Body of pancreas (tissue), 4 donors: ENCODE results near the gene ATP5PB. TPM values are rescaled to one million over a fixed set of nuclear protein-coding genes. Genes with fewer than 3 reads are reported as not detected.

ENCODE experiments used
- ATAC-seq: fragments of 150-250 bp; one replicate; pipeline ENCODE4 v1.9.1; 2016
- DNase-seq, 4 donors: peaks; one replicate each; pipeline ENCODE4 v3.0.0-alpha.2; 2019
- H3K27ac ChIP-seq, 4 donors: fragments of 200-600 bp; sonication (generic); 1 replicate in 3 of 4; 2 replicates in 1 of 4; pipeline versions ENCODE4 v1.5.1 to v1.6.1; 2016 to 2019; ENCODE audit warnings: mild to moderate bottlenecking in 1 of 4, mixed read lengths in 1 of 4, moderate library complexity in 1 of 4
- H3K27me3 ChIP-seq, 2 donors: fragments of 200-600 bp; sonication (generic); one replicate each; pipeline ENCODE4 v1.6.0; 2016; ENCODE audit warnings: mild to moderate bottlenecking in 1 of 2
- H3K36me3 ChIP-seq, 2 donors: fragments of 200-600 bp; sonication (generic); replicated peaks in 1 of 2; 2 replicates each; pipeline ENCODE4 v1.5.1; 2016; ENCODE audit warnings: low read depth in 2 of 2; ENCODE audit not compliant: insufficient read depth in 1 of 2
- H3K4me1 ChIP-seq: fragments of 200-600 bp; sonication (generic); one replicate; pipeline ENCODE4 v1.6.0; 2016
- H3K4me3 ChIP-seq, 2 donors: fragments of 200-600 bp; sonication (generic); 1 replicate in 1 of 2; 2 replicates in 1 of 2; pipeline ENCODE4 v1.5.1; 2016 to 2019
- H3K9me3 ChIP-seq, 3 donors: fragments of 200-600 bp; sonication (generic); 1 replicate in 2 of 3; 2 replicates in 1 of 3; pipeline ENCODE4 v1.5.1; 2016
- CTCF ChIP-seq, 7 experiments: fragments of 450-650 bp in 4 of 7; fragments of 200-600 bp in 3 of 7; sonication (generic) in 3 of 7; IDR thresholded peaks; one replicate each; pipeline ENCODE4 v1.5.1; 2016 to 2019; ENCODE audit warnings: antibody characterized with exemption in 7 of 7
- POLR2A ChIP-seq, 3 donors: fragments of 450-650 bp; IDR thresholded peaks; one replicate each; pipeline ENCODE4 v1.6.1; 2016; ENCODE audit warnings: antibody characterized with exemption in 3 of 3, mild to moderate bottlenecking in 2 of 3
- WGBS, 2 donors: methylation state at CpG; one replicate each; pipeline ENCODE4 v1.1.5; 2017; 5-methylcytosine and 5-hydroxymethylcytosine counted together
- intact Hi-C: fragments of 100-400 bp; cut with DNase I; formaldehyde crosslinking; loops from one replicate; pipeline ENCODE4 v1.15.1; 2023
- total RNA-seq, 2 donors: library from RNA; depleted of rRNA; stranded (reverse); fragments of >200 nt; gene quantifications; one replicate each; pipeline ENCODE4 v1.1.0, GENCODE V29; 2016

ATP5PB gene, protein sequence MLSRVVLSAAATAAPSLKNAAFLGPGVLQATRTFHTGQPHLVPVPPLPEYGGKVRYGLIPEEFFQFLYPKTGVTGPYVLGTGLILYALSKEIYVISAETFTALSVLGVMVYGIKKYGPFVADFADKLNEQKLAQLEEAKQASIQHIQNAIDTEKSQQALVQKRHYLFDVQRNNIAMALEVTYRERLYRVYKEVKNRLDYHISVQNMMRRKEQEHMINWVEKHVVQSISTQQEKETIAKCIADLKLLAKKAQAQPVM
- total RNA-seq = 10 to 100 TPM; 55.0 to 91.0 TPM

GRCh38 chr1:111448918-111449702 lies at the start of gene ATP5PB, which contains the start of gene WDR77:
ATP5PB (plus strand) TSS chr1:111449464; CDS start chr1:111449542, 78 bp downstream.
WDR77 (minus strand) TSS chr1:111449256; CDS start chr1:111449169, 87 bp downstream.
- H3K4me3 ChIP-seq = peak within 1 kb of the TSS; percentile 85 to 90
- peak; percentile 94 to 98 (median 96) for DNase-seq

GRCh38 chr1:111399792-111400610 lies 49.3 kb upstream of the ATP5PB start:
- DNase-seq = peak; percentile 61 to 77 (median 73)
- ATAC-seq = peak; percentile 48
- intact Hi-C loops = loop anchor here (5.0 kb wide), 1 partner anchor 173 kb away; the partner anchor contains the start of gene CHI3L2
- 20 to 24% methylated on average over 9 of the region's 9 CpGs for WGBS, 2 donors
- Histone ChIP-seq H3K4me1 (no peaks in the 10 kb centered on the region), H3K36me3 (no peaks in the 10 kb centered on the region), H3K4me3 (no peak overlapping the region), H3K27ac (no peak overlapping the region), H3K9me3 (no peaks in the 10 kb centered on the region), H3K27me3 (no peaks in the 10 kb centered on the region)
- no peak for TF ChIP-seq POLR2A (IDR thresholded peaks at IDR 0.05)
- TF ChIP-seq CTCF (IDR thresholded peaks at IDR 0.05) = peak; percentile 27 to 85 (median 75)

More at GRCh38 chr1:111448918-111449702, at the start of gene ATP5PB, which contains the start of gene WDR77:
- peak; percentile 99 for ATAC-seq
- 0% methylated on average over 28 to 54 of the region's 54 CpGs for WGBS, 2 donors
- intact Hi-C loops = no loop called here
- Histone ChIP-seq H3K27ac (peak within 1 kb of the TSS; percentile 57 to 86 (median 76)), H3K27me3 (no peaks in the 10 kb centered on the region), H3K9me3 (no peaks in the 10 kb centered on the region), H3K36me3 (no peaks in the 10 kb centered on the region), H3K4me1 (peaks cover 50% of the 10 kb centered on the region)
- peak in 2 of 3 donors; percentile 63 to 65 for TF ChIP-seq POLR2A (IDR thresholded peaks at IDR 0.05)
- TF ChIP-seq CTCF (IDR thresholded peaks at IDR 0.05) = peak in 1 of 7 experiments; percentile 4

GRCh38 chr1:111402083-111402482 lies 47.2 kb upstream of the ATP5PB start:
- WGBS, 2 donors = 82 to 85% methylated on average over 5 of the region's 5 CpGs
- Histone ChIP-seq H3K27me3 (no peaks in the 10 kb centered on the region), H3K4me3 (no peak overlapping the region), H3K36me3 (no peaks in the 10 kb centered on the region), H3K4me1 (no peaks in the 10 kb centered on the region), H3K9me3 (no peaks in the 10 kb centered on the region), H3K27ac (no peak overlapping the region)
- ATAC-seq (no peak), DNase-seq (no peak)
- TF ChIP-seq POLR2A (IDR thresholded peaks at IDR 0.05) = no peak
- no peak for TF ChIP-seq CTCF (IDR thresholded peaks at IDR 0.05)
- intact Hi-C loops = loop anchor here (5.0 kb wide), 1 partner anchor 175 kb away; the partner anchor contains the start of gene CHI3L2

GRCh38 chr1:111404588-111404987 lies 44.7 kb upstream of the ATP5PB start:
- 77 to 88% methylated on average over 4 of the region's 4 CpGs for whole genome bisulfite sequencing, 2 donors
- Histone ChIP-seq H3K9me3 (no peaks in the 10 kb centered on the region), H3K4me3 (no peak overlapping the region), H3K4me1 (no peaks in the 10 kb centered on the region), H3K27ac (no peak overlapping the region), H3K27me3 (no peaks in the 10 kb centered on the region), H3K36me3 (no peaks in the 10 kb centered on the region)
- no peak for DNase-seq
- intact Hi-C loops = loop anchor here (5.0 kb wide), 1 partner anchor 177 kb away; the partner anchor contains the start of gene CHI3L2
- no peak for TF ChIP-seq CTCF (IDR thresholded peaks at IDR 0.05)
- no peak for TF ChIP-seq POLR2A (IDR thresholded peaks at IDR 0.05)
- no peak for ATAC-seq
